ENCODE measurements around the gene IQSEC3. TPM values are rescaled to one million over a fixed set of nuclear protein-coding genes. Genes with fewer than 3 reads are reported as not detected.

The IQSEC3 gene
- total RNA-seq, 1 experiment from 2014 or later = 0.55 TPM

DNA sequence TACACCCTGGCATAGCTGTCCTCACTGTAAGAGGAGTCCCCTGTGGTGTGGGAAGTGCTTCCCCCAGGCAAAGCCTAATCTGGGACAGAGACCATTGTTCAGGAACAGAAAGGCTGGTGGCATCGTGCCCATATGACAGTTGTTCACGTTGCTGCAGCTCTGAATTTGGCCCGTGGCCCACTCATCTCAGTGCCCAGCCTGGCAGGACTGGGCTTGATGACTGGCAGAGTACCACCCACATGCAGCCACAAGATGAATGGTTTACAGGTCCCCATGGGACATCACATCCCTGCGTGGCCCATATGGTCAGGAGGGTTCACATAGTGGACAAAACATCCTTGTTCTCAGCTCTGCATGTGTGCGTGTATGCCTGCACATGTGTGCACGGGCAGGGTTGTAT, 17.5 kb downstream of the IQSEC3 start:
- no peak overlapping the region for H3K14ac ChIP-seq (ENCODE audit: insufficient read depth, low read length)
- no peak overlapping the region for H2BK12ac ChIP-seq (ENCODE audit: insufficient read length, low read depth, low read length)
- no peak overlapping the region for H2BK5ac ChIP-seq (ENCODE audit: insufficient read length, low read length)
- no CpG with 5 or more reads among the region's 6 CpGs for WGBS (ENCODE audit: extremely low coverage, insufficient read length, low lambda C conversion rate)
- peaks cover 12 to 21% of the 10 kb centered on the region in 2 experiments; a peak in 3 of 4 replicates for H3K4me1 Mint-ChIP-seq
- H2AK5ac ChIP-seq (ENCODE audit: insufficient read length, low read length) = no peak overlapping the region
- no peak overlapping the region for H3K23ac ChIP-seq (ENCODE audit: insufficient read length, low read depth, low read length)
- peaks cover 44% of the 10 kb centered on the region for H3K27me3 Mint-ChIP-seq (ENCODE audit: low read depth)
- H3K4me3 Mint-ChIP-seq = no peak overlapping the region
- no peak overlapping the region for H4K5ac ChIP-seq (ENCODE audit: insufficient read length, low read depth, low read length)
- H3K56ac ChIP-seq (ENCODE audit: insufficient read length, low read depth, low read length) = no peak overlapping the region
- no peak overlapping the region for H2AFZ ChIP-seq (ENCODE audit: low read length)
- no peaks in the 10 kb centered on the region for H3K36me3 Mint-ChIP-seq (ENCODE audit: insufficient read depth in 1 of 3, low read depth in 3 of 3)
- no peak overlapping the region for H3K9ac ChIP-seq (ENCODE audit: extremely low read depth, insufficient read length, low read length)
- no peaks in the 10 kb centered on the region for H4K20me1 ChIP-seq (ENCODE audit: control insufficient read depth, insufficient read depth, insufficient read length)
- DNase-seq = peak; percentile 20
- no peak overlapping the region for H2BK20ac ChIP-seq (ENCODE audit: low read depth, low read length, poor library complexity, severe bottlenecking)
- H3K79me1 ChIP-seq (ENCODE audit: insufficient read depth, low read depth, low read length, poor library complexity, severe bottlenecking) = no peaks in the 10 kb centered on the region
- no peak overlapping the region for H3K4me2 ChIP-seq (ENCODE audit: insufficient read depth, insufficient read length, low read length)
- H3T11ph ChIP-seq (ENCODE audit: low read length) = no peak overlapping the region
- no peak overlapping the region for H2BK120ac ChIP-seq (ENCODE audit: low read depth, low read length, poor library complexity, severe bottlenecking)
- no peak for TF ChIP-seq CTCF (conservative IDR thresholded peaks at IDR 0.05)
- H3K9me3 ChIP-seq (ENCODE audit: control insufficient read depth, low read depth, low read length) = no peaks in the 10 kb centered on the region
- H3K4me1 ChIP-seq (ENCODE audit: insufficient read depth, low read length) = peaks cover 4% of the 10 kb centered on the region; the same call in 1 of the 2 replicates
- H3K23me2 ChIP-seq (ENCODE audit: insufficient read length, low read depth, low read length, poor library complexity, severe bottlenecking) = no peaks in the 10 kb centered on the region
- peaks cover 0 to under 1% of the 10 kb centered on the region in 2 experiments; a peak in 2 of 5 replicates for H3K9me3 Mint-ChIP-seq
- no peak overlapping the region for H3K27ac ChIP-seq (ENCODE audit: insufficient read length, low read depth, low read length)
- no peak overlapping the region for H2BK15ac ChIP-seq (ENCODE audit: low read depth, low read length)
- H3K79me2 ChIP-seq (ENCODE audit: insufficient read depth, low read length) = peaks cover 1% of the 10 kb centered on the region; the same call in 1 of the 2 replicates
- no peak overlapping the region for H3K4ac ChIP-seq (ENCODE audit: low read depth, low read length)
- H4K8ac ChIP-seq (replicated peaks; ENCODE audit: insufficient read length, low read depth, low read length) = no peak overlapping the region
- H3K18ac ChIP-seq (ENCODE audit: insufficient read length, low read depth, low read length) = no peak overlapping the region
- no peak overlapping the region for H4K91ac ChIP-seq (ENCODE audit: insufficient read length, low read depth, low read length)
- H3K27me3 ChIP-seq (ENCODE audit: insufficient read depth, low read length) = no peaks in the 10 kb centered on the region; the same call in 1 of the 2 replicates
- H3K27ac Mint-ChIP-seq = no peak overlapping the region

Data from H9 (cell line).